GM12874 (cell line): ENCODE measurements around the gene SYNE2.

Source experiments
- CTCF ChIP-seq: IDR thresholded peaks from 2 replicates; pipeline ENCODE4 v1.5.1; 2011; ENCODE audit warnings: low read depth, mild to moderate bottlenecking, control low read depth, low read length, moderate library complexity; ENCODE audit not compliant: insufficient read depth

Gene SYNE2

GRCh38 chr14:63897721-63898163 is 44.9 kb downstream of the SYNE2 start:
- no peak for TF ChIP-seq CTCF

- TF ChIP-seq CTCF, result no peak
Observed at GRCh38 chr14:63899953-63900352, 47.1 kb downstream of the SYNE2 start.

- TF ChIP-seq CTCF, result no peak
Observed at GRCh38 chr14:63901434-63902085, 48.8 kb downstream of the SYNE2 start.

GRCh38 chr14:63902375-63902976 is 49.7 kb downstream of the SYNE2 start:
- TF ChIP-seq CTCF, result no peak

- TF ChIP-seq CTCF, result no peak
Observed at GRCh38 chr14:63904724-63905123, 51.9 kb downstream of the SYNE2 start.

GRCh38 chr14:63905370-63905769 is 52.6 kb downstream of the SYNE2 start:
- no peak for TF ChIP-seq CTCF

- TF ChIP-seq CTCF, result no peak
Observed at GRCh38 chr14:63908667-63909264, 56.0 kb downstream of the SYNE2 start.
